Hepatic stellate cell (primary cell): ENCODE results near the gene TTLL1.

Experiments used
- DNase-seq: peaks from one replicate; pipeline ENCODE4 v3.0.0; 2011; ENCODE audit warnings: low spot score

TTLL1 gene

GRCh38 chr22:42993651-42994275, 95.4 kb downstream of the TTLL1 start:
- DNase-seq: no peak

GRCh38 chr22:42992886-42993479, 96.2 kb downstream of the TTLL1 start:
- DNase-seq: no peak

- no peak for DNase-seq
Measured at GRCh38 chr22:42992092-42992491, 97.1 kb downstream of the TTLL1 start.

- peak; percentile 76 for DNase-seq
Measured at GRCh38 chr22:42991010-42991651, 98.1 kb downstream of the TTLL1 start.

- peak; percentile 88 for DNase-seq
Measured at GRCh38 chr22:42990131-42990838, 98.9 kb downstream of the TTLL1 start.
